ENCODE results near the gene RASSF5. TPM values are rescaled to one million over a fixed set of nuclear protein-coding genes. Genes with fewer than 3 reads are reported as not detected.

Gene RASSF5
- total RNA-seq, 1 donor from 2014 or later, result 25.3 TPM

DNA sequence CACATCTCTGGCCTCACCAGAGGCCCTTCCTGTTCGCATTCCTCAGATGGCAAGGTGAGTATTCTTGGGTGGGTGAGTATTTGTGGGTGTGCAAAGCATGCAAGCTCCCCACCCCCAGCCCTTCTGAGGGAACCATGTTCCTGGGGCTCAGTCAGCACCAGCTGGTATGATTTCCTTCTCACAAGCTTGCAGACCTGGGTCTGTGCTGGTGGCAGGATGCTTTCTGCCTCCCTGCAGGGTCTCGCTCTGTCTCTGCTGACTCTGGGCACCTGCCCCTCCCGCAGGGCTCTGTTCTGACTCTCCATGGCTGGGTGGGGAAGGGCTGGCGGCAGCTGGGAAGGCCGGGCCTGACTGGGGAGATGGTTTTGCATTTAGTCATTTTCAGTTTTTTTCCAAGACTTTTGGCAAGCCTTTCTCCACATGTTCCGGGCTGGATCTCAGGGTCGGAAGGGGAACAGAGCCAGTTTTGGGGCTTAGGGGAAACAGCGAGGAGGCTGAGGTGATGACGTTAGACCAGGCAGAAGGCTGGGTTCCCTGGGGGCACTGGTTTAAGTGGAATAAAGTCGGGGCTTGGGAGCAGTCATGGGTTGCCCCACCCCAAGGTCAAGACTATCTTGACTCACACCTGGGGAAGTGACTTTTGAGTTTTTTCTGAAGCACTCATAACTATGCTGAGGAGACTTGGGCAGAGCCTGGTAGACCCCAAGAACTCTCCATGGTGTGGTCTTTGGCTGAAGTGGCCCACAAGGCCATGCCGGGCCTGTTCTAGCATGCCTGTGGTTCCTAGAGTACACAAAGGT lies 6.2 kb downstream of the RASSF5 start:
- DNase-seq (ENCODE audit: low spot score), result peak; percentile 97

DNA sequence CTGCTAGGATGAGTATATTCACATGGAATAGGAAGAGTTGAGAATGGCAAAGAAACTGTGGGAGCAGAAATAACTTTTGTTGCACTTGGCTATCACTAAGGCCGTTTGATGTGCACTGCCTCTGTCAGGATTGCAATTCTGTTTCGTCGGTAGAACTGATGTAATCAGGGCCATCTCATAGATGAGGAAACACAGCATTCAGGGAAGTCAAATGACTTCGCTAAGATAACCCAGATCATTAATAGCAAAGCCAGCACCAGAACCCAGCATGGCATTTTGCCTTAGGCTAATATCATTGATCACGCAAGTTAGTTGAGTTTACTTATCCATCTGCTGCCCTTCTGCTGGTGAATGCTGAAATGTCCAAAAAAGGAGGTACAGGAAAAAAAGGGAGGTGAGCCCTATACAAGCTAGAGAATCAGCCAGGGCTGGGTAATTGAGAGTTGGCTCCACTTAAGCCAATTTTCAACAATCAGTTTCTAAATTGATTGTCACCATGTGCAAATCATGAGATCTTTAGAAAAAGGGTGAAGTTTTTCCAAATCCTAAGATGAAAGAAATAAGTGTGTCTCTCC lies 7.6 kb downstream of the RASSF5 start:
- no peak for DNase-seq (ENCODE audit: low spot score)

DNA sequence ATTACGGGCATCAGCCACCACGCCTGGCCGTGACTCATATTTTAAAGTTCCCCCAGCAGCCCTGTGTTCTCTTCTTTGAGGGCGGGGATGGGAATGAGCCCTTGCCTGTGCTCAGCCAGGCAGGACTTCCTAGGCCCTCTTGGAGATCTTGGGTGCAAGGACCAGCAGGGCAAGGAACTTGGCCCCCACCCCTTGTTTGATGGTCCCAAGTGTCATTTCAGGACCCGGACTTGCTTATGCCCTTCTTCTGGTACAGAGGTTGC lies 9.3 kb downstream of the RASSF5 start:
- DNase-seq (ENCODE audit: low spot score), result no peak

DNA sequence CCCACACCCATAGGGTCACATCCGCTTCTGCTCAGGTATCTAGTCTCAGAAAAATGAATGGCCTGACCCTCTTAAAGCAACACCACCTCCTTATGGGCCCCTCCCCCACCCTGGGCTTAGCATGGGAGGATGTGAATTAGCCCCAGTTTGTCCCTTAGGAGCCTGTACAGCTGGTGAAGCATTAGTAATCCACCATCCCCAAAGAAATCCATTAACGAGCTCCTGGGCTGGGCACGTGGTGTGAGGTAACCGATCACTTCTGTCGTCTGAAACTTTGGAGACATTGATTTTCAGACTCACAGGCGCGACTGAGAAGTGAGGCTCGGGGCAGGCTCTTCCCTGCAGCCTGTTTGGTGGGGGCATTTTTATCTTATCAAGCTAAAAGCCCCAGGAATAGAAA lies 10.5 kb downstream of the RASSF5 start:
- DNase-seq (ENCODE audit: low spot score), result no peak

DNA sequence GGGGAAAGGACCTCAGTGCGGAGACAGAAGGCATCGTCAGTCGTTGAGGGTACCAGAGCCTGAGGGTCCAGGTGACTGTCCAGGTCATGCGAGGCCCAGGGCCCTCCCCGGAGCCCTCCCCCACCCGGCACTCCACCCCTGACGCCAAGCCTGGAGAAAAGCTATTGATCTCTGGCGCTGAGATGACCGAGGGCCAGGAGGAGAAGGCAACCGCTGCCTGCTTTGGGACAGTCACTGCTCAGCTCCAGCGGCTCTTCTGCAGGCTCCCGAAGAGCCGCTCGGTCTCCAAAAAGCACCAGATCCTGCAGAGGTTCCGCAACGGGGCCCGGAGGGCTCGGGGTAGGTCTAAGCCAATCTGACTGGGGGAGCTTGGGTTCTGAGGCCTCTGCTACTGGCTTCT lies 10.9 kb downstream of the RASSF5 start:
- DNase-seq (ENCODE audit: low spot score), result no peak

DNA sequence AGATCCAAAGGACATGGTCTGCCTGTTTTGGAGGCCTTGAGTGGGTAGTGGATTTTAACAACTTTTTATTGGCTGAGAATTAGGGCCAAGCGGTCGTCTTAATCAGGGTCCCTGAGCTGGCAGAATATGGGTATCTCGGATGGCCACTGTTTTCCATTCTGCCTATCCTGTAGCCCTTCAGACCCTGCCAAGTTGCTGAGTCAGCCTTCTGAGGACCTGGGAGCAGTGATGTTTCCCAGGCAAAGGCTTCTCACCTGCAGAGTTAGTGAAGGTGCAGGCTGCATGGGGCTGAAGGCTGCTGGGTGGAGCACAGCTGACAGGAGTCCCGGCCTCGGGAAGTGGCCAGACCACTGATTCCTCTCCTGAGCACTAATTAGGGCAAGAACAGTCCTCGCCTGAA lies 11.4 kb downstream of the RASSF5 start:
- DNase-seq (ENCODE audit: low spot score), result no peak

DNA sequence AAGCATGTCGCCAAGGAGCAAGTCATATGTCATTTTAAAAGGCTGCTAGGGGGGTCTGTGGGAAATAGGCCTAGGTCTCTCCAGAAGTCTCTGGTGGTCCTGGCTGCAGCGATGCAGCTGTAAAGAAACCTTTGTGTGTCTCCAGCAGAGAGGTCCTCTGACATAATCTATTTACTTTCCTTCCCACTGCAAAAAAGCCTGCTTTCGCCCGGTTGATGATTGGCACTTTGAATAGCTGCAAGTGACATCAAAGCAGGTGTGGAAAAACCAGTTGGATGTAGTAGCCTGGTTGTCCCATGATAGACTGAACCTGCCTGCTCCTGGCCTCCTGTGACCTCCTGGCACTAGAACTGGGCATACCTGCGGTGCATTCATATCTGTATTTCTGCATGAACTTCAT lies 13.8 kb downstream of the RASSF5 start:
- no peak for DNase-seq (ENCODE audit: low spot score)

DNA sequence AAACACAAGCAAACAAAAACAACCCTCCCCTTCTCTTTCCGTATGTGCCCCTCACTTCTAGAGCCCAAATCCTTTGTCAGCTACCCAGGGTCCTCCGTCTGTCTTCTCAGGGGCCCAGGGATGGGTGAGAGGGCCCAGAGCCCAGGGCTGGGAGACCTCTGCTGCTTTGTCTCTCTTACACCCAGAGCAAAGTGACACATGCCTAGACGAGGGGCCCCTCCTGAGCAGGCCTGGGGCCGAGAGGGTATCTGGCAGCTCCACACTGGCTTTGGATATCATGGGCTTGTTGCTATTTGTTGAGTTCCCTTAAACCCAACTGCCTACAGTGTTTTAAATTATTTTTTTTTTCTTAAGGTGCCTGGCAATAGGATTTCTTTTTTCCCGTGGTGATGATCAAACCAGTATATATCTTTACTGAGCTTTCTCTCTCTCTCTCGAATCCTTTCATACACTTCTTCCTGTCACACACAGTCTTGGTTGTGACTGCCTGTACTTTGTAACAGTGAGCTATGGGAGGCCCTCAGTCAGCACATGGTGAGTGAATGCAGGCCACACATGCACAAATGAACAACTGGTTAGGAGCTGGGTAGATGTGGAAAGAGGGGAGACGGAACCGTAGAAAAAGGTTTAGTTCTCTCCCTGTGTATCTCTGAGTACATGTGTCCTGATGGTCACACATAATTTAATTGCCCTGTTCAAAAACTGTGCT lies 14.5 kb downstream of the RASSF5 start:
- DNase-seq (ENCODE audit: low spot score), result peak; percentile 42

DNA sequence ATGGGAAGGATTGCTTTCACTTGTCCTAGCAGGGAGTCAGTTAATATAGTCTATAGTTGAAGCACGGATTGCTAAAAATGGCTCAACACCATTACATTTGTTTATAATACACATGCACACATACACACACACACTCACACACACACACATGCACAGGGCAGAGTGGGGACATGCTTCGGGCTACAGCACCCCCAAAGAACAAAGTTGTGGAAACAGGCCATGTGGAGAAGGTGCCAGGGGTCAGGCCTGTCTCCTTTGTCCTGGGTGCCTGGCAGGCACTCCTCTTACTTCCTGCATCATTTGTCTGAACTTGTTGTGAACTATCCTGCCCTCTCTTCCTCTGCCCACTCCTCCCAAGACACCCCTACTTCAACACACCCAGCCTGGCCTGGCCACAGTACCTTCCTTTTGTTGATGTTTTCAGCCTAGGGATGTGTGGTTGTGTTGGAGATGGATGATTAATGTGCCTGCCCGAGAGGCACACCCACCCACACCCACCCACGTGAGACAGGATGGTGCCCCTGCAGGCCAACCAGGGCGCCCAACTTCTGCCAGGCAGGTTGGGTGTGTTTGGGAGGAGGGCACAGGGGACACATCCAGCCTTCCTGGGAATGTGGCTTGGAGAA lies 17.5 kb downstream of the RASSF5 start:
- no peak for DNase-seq (ENCODE audit: low spot score)

DNA sequence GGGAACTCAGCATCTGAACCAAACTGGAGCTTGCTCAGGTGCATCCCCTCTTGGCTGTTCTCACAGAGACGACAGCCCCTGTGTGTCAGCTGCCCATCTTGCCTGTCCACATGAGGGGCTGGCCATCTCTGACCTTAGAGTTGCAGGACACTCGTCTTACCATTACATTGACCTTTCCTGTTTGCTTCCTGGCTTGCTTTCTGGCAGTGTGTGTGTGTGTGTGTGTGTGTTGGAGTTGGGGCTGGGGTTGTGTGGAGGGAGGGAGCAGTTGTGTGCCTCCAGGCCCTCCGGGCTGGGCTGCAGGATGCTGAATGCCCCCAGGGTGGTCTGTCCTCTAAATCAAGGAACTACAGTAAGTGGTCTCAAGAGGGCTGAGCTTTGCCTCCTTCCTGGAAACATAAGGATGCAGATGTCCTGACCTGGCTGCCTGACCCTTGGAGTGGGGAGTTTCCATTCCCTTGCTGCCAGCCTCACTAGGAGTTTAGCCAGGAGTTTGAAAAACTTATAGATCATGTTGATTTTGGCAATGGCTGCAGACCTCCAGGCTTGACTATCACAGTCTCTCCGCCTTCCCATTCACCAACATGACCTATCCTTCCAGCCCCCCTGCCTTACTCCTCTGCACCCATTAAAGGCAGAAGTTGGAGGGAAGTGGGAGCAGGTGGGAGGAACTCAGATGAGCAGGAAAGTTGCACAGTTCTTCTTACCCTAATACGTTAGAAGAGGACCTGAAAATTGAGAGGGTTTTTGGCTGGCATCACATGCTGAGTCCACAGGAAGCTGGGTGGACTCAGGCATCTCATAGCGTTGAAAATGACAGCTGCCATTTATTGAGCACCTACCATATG lies 19.0 kb downstream of the RASSF5 start:
- DNase-seq (ENCODE audit: low spot score), result no peak

DNA sequence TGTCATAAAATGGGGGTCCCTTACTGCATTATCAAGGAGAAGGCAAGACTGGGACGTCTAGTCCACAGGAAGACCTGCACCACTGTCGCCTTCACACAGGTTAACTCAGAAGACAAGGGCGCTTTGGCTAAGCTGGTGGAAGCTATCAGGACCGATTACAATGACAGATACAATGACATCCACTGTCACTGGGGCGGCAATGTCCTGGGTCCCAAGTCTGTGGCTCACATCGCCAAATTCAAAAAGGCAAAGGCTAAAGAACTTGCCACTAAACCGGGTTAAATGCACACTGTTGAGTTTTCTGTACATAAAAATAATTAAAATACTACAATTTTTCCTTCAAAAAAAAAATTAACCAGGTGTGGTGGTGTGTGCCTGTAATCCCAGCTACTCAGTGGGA lies 22.1 kb downstream of the RASSF5 start:
- no peak for DNase-seq (ENCODE audit: low spot score)

DNA sequence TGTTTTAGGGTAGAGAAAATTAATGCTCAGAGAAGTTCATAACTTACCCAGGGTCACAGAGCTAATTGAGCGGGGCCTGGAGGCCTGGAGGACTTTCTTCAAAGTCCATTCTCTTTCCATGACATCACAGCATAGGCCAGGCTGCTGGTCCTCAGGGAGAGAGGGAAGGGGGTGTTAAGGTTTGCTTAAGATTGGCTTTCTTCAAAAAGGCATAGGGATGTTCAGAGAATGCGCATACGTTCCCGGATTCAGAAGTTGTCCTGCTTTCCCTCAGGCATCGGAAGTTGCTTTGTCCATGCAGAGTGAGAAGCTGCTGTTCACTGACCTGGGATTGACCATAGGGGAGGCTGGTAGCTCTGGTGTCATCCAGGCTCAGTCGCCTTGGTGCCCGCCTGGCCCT lies 25.0 kb downstream of the RASSF5 start:
- DNase-seq (ENCODE audit: low spot score), result no peak

DNA sequence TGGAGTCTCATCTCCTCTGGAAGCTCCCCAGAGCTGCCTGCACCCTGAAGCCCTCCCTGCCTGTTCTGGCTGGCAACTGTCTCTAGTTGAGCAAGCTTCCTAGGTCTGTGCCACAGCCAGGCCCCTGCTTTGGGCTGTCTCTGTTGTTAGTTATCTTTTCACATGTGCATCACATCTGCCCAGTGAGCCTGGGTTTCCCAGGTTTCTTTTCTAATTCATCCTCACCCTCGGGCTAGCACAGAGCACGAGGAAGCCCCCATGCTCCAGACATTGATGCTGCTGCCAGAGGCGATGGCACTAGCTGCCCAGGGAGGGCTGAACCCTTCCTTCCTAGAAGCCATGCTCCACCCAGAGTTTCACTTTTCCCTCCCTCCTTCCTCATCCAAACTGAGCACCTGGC lies 27.2 kb downstream of the RASSF5 start:
- no peak for DNase-seq (ENCODE audit: low spot score)

DNA sequence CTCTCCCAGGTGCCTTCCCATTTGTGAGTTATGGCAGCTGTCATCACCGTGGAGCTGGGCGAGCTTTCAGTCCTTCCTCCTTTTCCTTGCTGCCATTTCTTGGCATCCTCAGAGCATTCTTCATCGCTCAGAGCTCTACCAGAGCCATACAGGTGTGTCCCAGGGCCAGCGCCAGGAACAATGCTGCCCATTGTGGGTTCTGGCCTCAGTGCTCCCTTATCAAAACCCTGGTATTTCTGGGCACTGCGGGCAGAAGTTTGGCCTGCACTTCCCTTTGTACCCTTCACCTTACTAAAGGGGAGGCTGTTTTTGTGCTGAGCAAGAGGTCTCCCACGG lies 28.5 kb downstream of the RASSF5 start:
- DNase-seq (ENCODE audit: low spot score), result no peak

DNA sequence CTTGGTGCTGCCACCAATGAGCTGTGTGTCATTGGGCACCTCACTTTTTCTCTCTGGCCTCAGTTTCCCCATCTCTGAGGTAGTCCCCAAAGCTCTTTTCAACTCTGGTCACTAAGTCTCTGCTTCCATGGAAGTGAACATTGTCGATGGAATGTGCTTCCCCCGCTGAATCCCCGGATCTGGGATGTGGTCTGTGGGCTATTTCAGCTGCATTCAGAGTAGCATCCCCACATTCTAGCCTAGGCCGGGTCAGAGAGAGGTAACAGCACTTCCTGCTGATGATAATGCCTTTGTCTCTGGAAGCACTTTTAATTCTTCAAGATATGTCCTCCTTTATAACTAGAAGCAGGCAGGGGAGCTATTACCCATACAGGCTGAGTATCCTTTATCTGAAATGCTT lies 29.8 kb downstream of the RASSF5 start:
- DNase-seq (ENCODE audit: low spot score), result no peak

DNA sequence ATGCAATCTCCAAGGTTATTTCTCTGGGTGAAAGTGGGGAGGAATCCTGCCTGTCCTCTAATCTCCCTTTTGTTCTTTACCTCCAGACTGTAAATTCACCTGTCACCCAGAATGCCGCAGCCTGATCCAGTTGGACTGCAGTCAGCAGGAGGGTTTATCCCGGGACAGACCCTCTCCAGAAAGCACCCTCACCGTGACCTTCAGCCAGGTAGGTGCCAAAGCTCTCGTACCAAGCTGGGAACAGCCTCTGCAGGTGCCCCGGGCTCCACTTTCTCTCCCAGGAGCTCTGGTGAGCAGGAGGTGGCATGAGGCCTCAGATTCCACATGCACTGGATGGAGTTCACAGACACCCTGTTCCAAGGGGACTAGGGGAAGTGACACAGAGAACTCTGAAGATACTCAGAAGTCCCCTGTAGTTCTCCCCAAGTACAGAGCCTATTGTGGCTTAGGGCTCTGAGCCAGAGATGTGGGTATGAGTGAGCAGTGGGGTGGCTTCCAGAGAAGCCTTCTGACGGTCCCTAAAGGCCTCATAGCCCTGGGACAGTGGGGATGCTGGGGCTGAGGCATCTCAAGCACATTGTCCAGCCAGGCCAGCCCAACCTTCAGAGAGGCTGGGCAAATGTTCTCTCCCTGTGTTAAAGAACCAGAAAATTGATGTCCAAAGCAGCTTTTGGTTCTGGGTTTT lies 30.9 kb downstream of the RASSF5 start:
- no peak for DNase-seq (ENCODE audit: low spot score)

DNA sequence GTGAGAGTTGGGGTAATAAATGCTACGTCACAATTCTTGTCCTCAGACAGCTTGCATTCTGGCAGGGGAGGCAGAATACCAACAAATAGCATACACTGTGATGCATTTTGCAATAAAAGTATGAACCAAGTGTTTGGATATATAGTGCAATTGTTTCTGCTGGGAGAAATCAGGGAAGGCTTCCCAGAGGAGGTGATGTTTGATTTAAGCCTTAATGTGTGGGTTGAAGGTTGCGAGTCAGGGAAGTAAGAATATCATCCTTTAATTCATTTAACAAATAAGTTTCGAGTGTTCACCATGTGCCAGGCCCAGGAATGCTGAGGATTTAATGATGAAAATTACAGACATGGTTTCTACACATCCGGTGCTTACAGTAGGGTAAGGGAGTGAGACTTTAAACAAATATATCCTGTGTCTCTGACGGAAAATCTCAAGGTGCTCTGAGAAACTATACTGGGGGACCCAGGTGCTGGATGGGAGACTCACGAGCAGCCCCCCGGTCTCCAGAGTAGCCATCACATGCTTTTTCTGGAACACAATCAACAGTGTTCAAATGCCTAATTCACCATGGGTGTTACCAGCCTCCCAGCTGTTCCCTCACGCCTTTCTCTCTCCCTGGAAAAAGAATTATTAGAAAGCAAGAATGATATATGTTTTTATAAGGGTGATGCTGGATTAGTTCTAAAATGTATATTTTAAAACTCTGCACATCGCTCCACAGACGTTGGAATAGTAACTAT lies 31.7 kb downstream of the RASSF5 start:
- DNase-seq (ENCODE audit: low spot score), result no peak

DNA sequence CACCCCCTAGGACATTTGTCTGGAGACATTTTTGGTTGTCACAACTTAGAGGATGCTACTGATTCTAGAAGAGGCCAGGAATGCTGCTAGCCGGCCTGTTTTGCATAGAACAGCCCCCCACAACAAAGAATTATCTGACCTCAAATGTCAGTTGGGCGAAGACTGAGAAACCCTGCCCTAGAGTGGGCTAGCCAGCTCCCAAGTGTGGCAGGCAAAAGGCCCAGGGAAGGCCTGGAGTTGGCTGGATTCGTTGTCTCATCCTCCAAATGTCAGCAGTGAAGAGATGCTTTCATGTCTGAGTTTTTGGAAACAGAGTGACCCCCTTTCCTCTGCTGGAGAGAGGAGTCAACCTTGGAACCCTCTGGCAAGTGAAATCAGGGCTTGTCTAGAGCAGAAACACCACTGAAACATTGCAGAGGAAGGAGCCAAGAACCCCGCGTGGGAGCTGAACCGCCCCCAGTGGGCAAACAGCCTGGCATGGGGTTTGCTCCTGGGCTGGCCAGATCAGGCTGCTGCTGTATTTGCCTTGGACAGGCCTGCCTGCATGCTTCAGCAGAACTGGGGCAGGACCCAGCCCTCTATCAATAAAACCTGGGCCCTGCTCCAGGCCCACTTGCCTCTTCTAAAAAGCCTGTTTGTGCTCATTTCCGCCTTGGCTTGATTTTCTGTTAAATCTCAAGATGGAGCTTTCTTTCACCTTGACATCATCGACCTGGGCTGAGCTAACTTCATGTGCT lies 32.9 kb downstream of the RASSF5 start:
- DNase-seq (ENCODE audit: low spot score), result no peak

DNA sequence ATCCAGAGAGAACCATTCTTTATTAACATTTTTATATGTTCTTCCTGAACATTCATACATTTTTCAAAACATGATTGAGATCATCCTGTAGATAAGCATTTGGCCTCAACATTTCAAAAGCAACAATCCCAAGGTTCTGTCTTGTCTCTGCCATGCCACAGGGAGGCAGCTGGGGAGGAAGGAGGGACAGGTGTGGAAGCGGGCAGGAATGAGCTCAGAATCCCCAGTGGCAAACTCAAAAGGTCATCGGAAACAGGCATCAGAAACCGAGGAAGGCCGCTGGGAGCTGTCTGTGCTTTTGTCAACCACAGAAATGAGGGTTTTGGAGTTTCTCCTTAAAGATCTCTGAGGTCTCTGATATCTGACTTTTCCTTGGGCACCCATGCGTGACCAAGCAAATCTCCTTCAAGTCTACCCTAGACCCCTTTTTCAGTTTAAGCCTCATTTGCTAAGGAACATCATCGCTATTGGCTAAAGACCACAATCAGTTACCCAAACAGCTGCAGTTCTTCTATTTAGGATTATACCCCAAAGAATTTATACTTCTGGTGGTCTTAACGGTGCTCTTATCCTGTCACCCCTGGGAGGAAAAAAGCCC lies 34.0 kb downstream of the RASSF5 start:
- DNase-seq (ENCODE audit: low spot score), result no peak
